ENCODE data around the gene DHX32.

Gene DHX32

GRCh38 chr10:125828311-125828710, 52.8 kb downstream of the DHX32 start:
- H3K4me1 Mint-ChIP-seq: peaks cover 13% of the 10 kb centered on the region
- no peaks in the 10 kb centered on the region for H3K27me3 Mint-ChIP-seq
- H3K9me3 Mint-ChIP-seq: no peaks in the 10 kb centered on the region
- peaks cover 44% of the 10 kb centered on the region for H3K36me3 Mint-ChIP-seq (ENCODE audit: insufficient read depth)
- H3K4me3 Mint-ChIP-seq: no peak overlapping the region
- H3K27ac Mint-ChIP-seq (ENCODE audit: low read depth): peak overlapping the region; percentile 13
- DNase-seq (ENCODE audit: low spot score in 2 of 2): no peak
- ATAC-seq (replicated peaks; ENCODE audit: extremely low read depth, poor library complexity, severe bottlenecking): no peak

DNA sequence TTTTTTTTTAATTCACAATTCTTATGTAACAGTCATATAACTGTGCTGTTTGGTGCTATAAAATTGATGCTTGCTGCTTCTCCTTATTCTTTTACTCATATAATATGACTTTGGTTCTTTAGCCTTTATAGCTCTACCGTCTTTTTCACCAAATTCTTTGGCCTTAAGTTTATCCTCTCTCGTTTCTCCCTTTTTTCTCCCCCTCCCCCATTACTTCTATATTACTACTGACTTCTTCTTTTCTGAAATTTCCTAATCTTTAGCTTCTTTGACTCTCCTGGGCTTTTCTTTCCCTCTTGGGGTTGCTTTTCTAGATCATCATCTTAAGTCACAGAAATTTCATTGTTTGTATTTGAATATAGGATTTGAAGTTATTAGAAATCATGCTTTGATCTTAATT, 54.0 kb downstream of the DHX32 start:
- H3K27ac Mint-ChIP-seq (ENCODE audit: low read depth): no peak overlapping the region
- no peaks in the 10 kb centered on the region for H3K27me3 Mint-ChIP-seq
- no peak for ATAC-seq (replicated peaks; ENCODE audit: extremely low read depth, poor library complexity, severe bottlenecking)
- H3K4me3 Mint-ChIP-seq: no peak overlapping the region
- peaks cover 13% of the 10 kb centered on the region for H3K4me1 Mint-ChIP-seq
- H3K36me3 Mint-ChIP-seq (ENCODE audit: insufficient read depth): peaks cover 38% of the 10 kb centered on the region
- no peaks in the 10 kb centered on the region for H3K9me3 Mint-ChIP-seq
- no peak for DNase-seq (ENCODE audit: low spot score in 2 of 2)

DNA sequence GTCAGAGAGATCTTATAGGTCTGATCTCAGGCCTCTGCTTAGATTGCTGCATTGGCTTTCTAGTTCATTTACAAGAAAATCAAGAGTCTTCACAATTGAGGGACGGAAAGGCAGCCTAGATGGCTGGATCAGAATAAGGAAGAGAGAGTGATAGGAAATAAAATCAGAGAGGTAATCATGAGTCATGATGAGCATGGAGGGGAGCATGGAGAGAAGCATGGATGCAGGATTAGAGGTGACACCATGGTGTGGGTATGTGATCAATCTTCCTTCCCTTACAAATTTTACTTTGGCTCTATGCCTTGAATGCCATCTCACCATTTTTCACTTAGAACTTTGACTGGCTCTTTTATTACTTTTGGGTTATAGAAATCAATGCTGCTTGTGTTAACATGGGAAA, 56.4 kb downstream of the DHX32 start:
- Mint-ChIP-seq H3K36me3 (ENCODE audit: insufficient read depth) (peaks cover 33% of the 10 kb centered on the region), H3K9me3 (no peaks in the 10 kb centered on the region), H3K27ac (ENCODE audit: low read depth) (no peak overlapping the region), H3K4me3 (no peak overlapping the region), H3K27me3 (no peaks in the 10 kb centered on the region), H3K4me1 (peaks cover 28% of the 10 kb centered on the region)
- DNase-seq (ENCODE audit: low spot score in 2 of 2) (no peak), ATAC-seq (replicated peaks; ENCODE audit: extremely low read depth, poor library complexity, severe bottlenecking) (no peak)

DNA sequence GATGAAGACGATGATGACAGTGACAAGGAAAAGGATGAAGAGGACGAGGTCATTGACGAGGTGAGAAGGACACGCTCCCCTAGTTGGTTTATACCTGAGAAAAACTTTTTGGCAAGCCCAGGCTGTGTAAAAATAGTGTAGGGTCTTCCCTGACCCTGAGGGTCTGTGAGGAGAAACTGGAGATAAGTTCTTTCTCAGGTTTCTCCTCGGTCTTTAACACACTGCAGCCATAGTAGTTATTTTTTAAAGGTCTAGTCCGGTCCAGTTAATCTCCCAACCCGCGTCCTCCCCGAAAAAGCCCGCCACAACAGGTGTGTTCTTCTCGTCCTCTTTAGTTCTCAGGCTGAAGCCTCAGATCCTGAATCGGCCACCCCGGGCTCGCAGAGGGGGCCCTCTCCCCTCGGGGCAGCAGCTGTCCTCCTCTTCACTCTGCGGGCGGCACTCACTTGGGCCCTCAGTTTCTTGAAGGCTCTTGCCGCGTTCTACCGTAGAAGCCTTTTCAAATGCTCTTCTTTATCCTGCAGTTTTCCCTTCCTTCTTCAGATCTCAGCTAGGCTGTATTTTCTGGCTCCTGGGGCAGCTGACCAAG, 57.3 kb downstream of the DHX32 start:
- Mint-ChIP-seq H3K36me3 (ENCODE audit: insufficient read depth) (peaks cover 28% of the 10 kb centered on the region), H3K27ac (ENCODE audit: low read depth) (no peak overlapping the region), H3K9me3 (no peaks in the 10 kb centered on the region), H3K27me3 (no peaks in the 10 kb centered on the region), H3K4me1 (peaks cover 28% of the 10 kb centered on the region), H3K4me3 (no peak overlapping the region)
- peak in 1 of 2 donors; percentile 14 for DNase-seq (ENCODE audit: low spot score in 2 of 2)
- ATAC-seq (replicated peaks; ENCODE audit: extremely low read depth, poor library complexity, severe bottlenecking): no peak

DNA sequence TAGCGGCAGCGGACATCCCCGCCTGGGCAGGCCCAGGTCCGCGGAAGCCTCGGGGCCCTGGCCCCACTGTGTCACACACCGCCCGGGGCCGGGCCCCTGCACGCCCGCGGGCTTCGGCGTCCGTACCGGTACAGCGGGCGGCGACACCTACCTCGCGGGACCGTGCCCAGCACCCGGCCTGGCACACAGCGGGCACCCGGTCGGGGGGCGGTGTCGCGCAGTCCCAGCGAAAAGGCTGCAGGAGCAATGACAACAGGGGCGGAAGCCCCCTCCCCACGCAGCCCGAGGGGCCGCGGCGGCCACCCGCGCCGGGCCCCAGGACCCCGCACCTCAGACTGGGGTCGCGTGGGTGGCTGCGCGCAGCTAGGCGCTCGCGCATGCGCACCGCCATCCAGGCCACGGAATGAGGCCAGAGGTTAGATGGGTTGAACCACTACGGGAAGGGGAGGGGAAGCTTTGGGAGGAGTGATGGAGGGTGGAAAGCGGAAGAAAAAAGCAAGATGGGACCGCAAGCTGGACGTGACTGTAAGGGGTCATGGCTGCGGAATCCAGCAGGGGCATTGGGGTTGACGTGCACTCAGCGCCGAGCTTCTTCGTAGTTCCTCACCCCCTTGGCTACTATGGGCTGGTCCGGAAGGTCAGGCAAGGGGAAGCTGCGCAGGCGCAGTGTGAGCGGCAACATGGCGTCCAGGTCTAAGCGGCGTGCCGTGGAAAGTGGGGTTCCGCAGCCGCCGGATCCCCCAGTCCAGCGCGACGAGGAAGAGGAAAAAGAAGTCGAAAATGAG, 58.0 kb downstream of the DHX32 start, which contains the start of the genes BCCIP and UROS:
TSS of gene BCCIP (plus strand) at position 669 of the 785 bp plus-strand sequence. CDS start at position 681, 12 bp downstream.
TSS of gene UROS (minus strand) at position 381 of the 785 bp plus-strand sequence. CDS start 6,759 bp downstream, outside the sequence.
- peak; percentile 81 for ATAC-seq (replicated peaks; ENCODE audit: extremely low read depth, poor library complexity, severe bottlenecking)
- Mint-ChIP-seq H3K4me1 (peaks cover 28% of the 10 kb centered on the region), H3K36me3 (ENCODE audit: insufficient read depth) (peaks cover 23% of the 10 kb centered on the region), H3K4me3 (no peak within 1 kb of the TSS), H3K27me3 (no peaks in the 10 kb centered on the region), H3K27ac (ENCODE audit: low read depth) (no peak within 1 kb of the TSS), H3K9me3 (no peaks in the 10 kb centered on the region)
- peak; percentile 86 to 90 for DNase-seq (ENCODE audit: low spot score in 2 of 2)

DNA sequence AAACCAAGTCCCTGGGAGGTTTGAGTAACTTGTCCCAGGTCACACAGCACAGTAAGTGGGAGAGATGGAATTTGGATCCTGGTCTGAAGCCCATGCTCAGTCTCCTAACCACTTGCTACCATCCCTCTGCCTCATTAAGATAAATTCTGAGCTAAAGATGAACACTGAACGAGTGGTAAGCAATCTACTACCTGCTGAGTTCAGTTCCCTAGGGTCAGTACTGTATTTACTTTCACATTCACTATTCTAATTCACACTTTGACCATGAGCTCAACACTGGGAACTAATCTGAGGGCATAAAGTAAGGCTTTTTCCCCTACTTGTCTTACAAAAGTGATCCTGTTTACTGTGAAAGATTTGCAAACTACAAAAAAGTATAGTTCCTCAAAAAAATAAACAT, 60.4 kb downstream of the DHX32 start:
- peaks cover 18% of the 10 kb centered on the region for H3K4me1 Mint-ChIP-seq
- H3K36me3 Mint-ChIP-seq (ENCODE audit: insufficient read depth): peaks cover 10% of the 10 kb centered on the region
- no peaks in the 10 kb centered on the region for H3K27me3 Mint-ChIP-seq
- no peaks in the 10 kb centered on the region for H3K9me3 Mint-ChIP-seq
- no peak for DNase-seq (ENCODE audit: low spot score in 2 of 2)
- ATAC-seq (replicated peaks; ENCODE audit: extremely low read depth, poor library complexity, severe bottlenecking): no peak
- no peak overlapping the region for H3K4me3 Mint-ChIP-seq
- peak overlapping the region; percentile 20 for H3K27ac Mint-ChIP-seq (ENCODE audit: low read depth)

- H3K27me3 Mint-ChIP-seq: no peaks in the 10 kb centered on the region
- peaks cover 22% of the 10 kb centered on the region for H3K36me3 Mint-ChIP-seq (ENCODE audit: insufficient read depth)
- DNase-seq (ENCODE audit: low spot score in 2 of 2): no peak
- ATAC-seq (replicated peaks; ENCODE audit: extremely low read depth, poor library complexity, severe bottlenecking): no peak
- H3K27ac Mint-ChIP-seq (ENCODE audit: low read depth): no peak overlapping the region
- no peaks in the 10 kb centered on the region for H3K9me3 Mint-ChIP-seq
- no peak overlapping the region for H3K4me3 Mint-ChIP-seq
- peaks cover 15% of the 10 kb centered on the region for H3K4me1 Mint-ChIP-seq
Measured at GRCh38 chr10:125817337-125817946, 63.6 kb downstream of the DHX32 start.

DNA sequence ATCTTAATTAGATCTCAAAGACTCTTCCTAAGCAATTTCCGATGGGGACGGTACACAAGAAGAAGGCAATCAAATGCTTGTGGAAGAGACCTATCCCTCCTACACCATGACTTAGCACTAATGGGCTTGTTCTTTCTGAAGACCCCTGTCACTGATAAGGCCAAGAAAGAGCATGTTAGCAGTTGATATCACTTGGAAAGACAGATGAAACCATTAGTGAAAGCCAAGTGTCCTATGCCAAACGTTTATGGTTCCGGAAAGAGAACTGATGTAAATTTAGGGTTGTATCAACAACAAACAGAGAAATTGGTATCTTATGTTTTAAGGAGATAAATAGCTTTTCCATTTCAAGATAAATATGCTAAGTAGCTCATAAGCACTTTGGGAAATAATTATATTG, 64.5 kb downstream of the DHX32 start:
- no peak overlapping the region for H3K27ac Mint-ChIP-seq (ENCODE audit: low read depth)
- H3K36me3 Mint-ChIP-seq (ENCODE audit: insufficient read depth): peaks cover 19% of the 10 kb centered on the region
- H3K9me3 Mint-ChIP-seq: no peaks in the 10 kb centered on the region
- ATAC-seq (replicated peaks; ENCODE audit: extremely low read depth, poor library complexity, severe bottlenecking): no peak
- DNase-seq (ENCODE audit: low spot score in 2 of 2): no peak
- H3K4me1 Mint-ChIP-seq: peaks cover 9% of the 10 kb centered on the region
- no peaks in the 10 kb centered on the region for H3K27me3 Mint-ChIP-seq
- H3K4me3 Mint-ChIP-seq: no peak overlapping the region

DNA sequence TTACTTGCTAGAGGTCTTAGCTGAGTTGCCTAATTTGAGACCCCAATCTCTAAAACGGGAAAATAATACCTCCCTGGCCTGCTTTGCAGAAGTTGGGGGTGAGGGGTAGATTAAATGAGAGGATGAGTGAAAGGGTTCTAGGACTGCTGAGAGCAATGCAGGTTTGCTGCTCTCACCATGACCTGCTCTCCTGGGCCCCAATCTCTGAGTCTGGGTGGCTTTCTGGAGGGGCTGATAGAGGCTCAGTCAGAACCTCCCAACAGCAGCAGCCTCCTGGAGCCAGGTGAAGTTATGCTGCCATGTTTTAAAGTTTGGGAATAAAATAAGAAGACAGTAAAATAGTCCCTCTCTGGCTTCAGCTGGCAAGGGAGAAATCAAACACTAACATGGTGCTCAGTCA, 65.3 kb downstream of the DHX32 start:
- Mint-ChIP-seq H3K4me1 (peaks cover under 1% of the 10 kb centered on the region), H3K27ac (ENCODE audit: low read depth) (no peak overlapping the region), H3K4me3 (no peak overlapping the region), H3K36me3 (ENCODE audit: insufficient read depth) (peaks cover 18% of the 10 kb centered on the region), H3K9me3 (no peaks in the 10 kb centered on the region), H3K27me3 (no peaks in the 10 kb centered on the region)
- DNase-seq (ENCODE audit: low spot score in 2 of 2): no peak
- no peak for ATAC-seq (replicated peaks; ENCODE audit: extremely low read depth, poor library complexity, severe bottlenecking)

- Mint-ChIP-seq H3K27ac (ENCODE audit: low read depth) (no peak overlapping the region), H3K4me3 (no peak overlapping the region), H3K36me3 (ENCODE audit: insufficient read depth) (peaks cover 32% of the 10 kb centered on the region), H3K9me3 (no peaks in the 10 kb centered on the region), H3K27me3 (no peaks in the 10 kb centered on the region), H3K4me1 (peaks cover 7% of the 10 kb centered on the region)
- ATAC-seq (replicated peaks; ENCODE audit: extremely low read depth, poor library complexity, severe bottlenecking) (no peak), DNase-seq (ENCODE audit: low spot score in 2 of 2) (no peak)
Measured at GRCh38 chr10:125812128-125812750, 68.9 kb downstream of the DHX32 start.

DNA sequence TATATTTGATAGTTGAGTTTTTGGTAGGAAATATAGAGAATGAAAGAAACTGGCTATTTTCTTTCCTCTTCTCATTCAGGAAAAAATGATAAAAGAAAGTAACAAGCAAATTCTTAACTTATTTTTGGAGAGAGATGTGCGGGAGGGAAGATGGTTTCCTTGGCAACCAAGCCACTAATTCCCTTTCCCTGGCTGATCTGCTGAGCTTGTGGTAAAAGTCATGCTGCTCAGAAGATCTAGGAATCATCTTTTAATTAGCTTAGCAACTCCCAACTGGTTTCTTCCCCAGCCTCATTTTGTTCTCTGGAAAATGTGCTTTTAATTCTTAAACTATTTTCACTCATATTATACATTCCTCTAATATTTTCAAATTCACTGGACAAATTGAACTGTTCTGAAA, 69.8 kb downstream of the DHX32 start:
- no peaks in the 10 kb centered on the region for H3K9me3 Mint-ChIP-seq
- ATAC-seq (replicated peaks; ENCODE audit: extremely low read depth, poor library complexity, severe bottlenecking) (no peak), DNase-seq (ENCODE audit: low spot score in 2 of 2) (no peak)
- H3K27me3 Mint-ChIP-seq: no peaks in the 10 kb centered on the region
- H3K27ac Mint-ChIP-seq (ENCODE audit: low read depth): no peak overlapping the region
- no peak overlapping the region for H3K4me3 Mint-ChIP-seq
- H3K4me1 Mint-ChIP-seq: peaks cover 7% of the 10 kb centered on the region
- H3K36me3 Mint-ChIP-seq (ENCODE audit: insufficient read depth): peaks cover 37% of the 10 kb centered on the region

- Mint-ChIP-seq H3K36me3 (ENCODE audit: insufficient read depth) (peaks cover 28% of the 10 kb centered on the region), H3K27ac (ENCODE audit: low read depth) (no peak overlapping the region), H3K4me3 (no peak overlapping the region), H3K4me1 (peaks cover 7% of the 10 kb centered on the region), H3K9me3 (no peaks in the 10 kb centered on the region), H3K27me3 (no peaks in the 10 kb centered on the region)
- ATAC-seq (replicated peaks; ENCODE audit: extremely low read depth, poor library complexity, severe bottlenecking) (no peak), DNase-seq (ENCODE audit: low spot score in 2 of 2) (no peak)
Measured at GRCh38 chr10:125808047-125808446, 73.0 kb downstream of the DHX32 start.

Measured in central memory CD8-positive, alpha-beta T cell (primary cell).